Mucosa of descending colon (tissue), 3 donors: Measurements from ENCODE around the gene SNX22. TPM values are rescaled to one million over a fixed set of nuclear protein-coding genes. Genes with fewer than 3 reads are reported as not detected.

ENCODE experiments used
- ATAC-seq: fragments of 200-7000 bp; cut with Tn5 transposase; one replicate; pipeline ENCODE4 v1.9.1; 2020; ENCODE audit warnings: mild to moderate bottlenecking, moderate library complexity
- DNase-seq, 3 donors: peaks; one replicate each; pipeline ENCODE4 v3.0.0-alpha.2; 2020
- H3K36me3 ChIP-seq: fragments of 200-600 bp; one replicate; pipeline ENCODE4 v1.8.0; 2021; ENCODE audit warnings: low read depth, mild to moderate bottlenecking
- H3K4me1 ChIP-seq: fragments of 200-600 bp; one replicate; pipeline ENCODE4 v1.8.0; 2021; ENCODE audit warnings: low read depth, mild to moderate bottlenecking
- H3K4me3 ChIP-seq: fragments of 200-600 bp; one replicate; pipeline ENCODE4 v1.8.0; 2021; ENCODE audit warnings: mild to moderate bottlenecking
- H3K9me3 ChIP-seq: fragments of 200-600 bp; one replicate; pipeline ENCODE4 v1.8.0; 2021; ENCODE audit warnings: mild to moderate bottlenecking
- intact Hi-C, 2 donors: fragments of 100-400 bp; cut with DNase I in 1 of 2; cut with micrococcal nuclease in 1 of 2; formaldehyde crosslinking; loops; one replicate each; pipeline versions ENCODE4 v1.11.0 to v1.11.1; 2022; cut with DNase I, micrococcal nuclease
- total RNA-seq, 3 donors: library from RNA; stranded (reverse); fragmentation: NEBNext Ultra II Directional in 2 of 3; extraction: Animal tissue kit (Norgen Biotek cat#: 25700) in 2 of 3; gene quantifications; one replicate each; pipeline versions ENCODE4 v1.2.1 to v1.2.4, GENCODE V29; 2021 to 2023
- TF ChIP-seq, protein P1 (sequence below): fragments of 200-600 bp; IDR thresholded peaks from one replicate; pipeline ENCODE4 v1.8.0; 2022; ENCODE audit warnings: antibody characterized with exemption, mild to moderate bottlenecking
- donor health status: DM: no; HTN: no; CAD: no; lungs with moderate emphysema.
- donor health status: DM: no; HTN: no; CAD: no.
- donor health status: DM: no; HTN: yes; CAD: no.

Gene SNX22
- total RNA-seq, 3 donors from 2014 or later = 0.29 to 0.35 (median 0.29) TPM

DNA sequence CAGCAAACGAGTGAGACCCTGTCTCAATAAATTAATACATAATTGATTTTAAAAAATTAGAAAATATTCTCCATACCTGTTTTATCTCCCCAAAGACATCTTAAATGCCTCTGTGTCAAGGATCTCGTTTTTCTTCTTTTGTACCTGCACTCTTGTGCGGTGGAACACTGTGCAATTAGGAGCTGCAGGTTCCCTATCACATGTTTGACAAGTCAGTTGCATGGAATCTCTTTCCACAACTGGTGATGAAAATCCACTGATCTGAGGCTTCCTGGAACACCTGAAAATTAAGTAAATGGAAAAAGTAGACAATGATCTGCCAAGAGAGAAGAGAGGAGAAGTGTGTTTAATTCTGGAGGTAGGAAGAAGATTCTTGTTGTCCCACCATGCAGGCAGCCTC is 3.0 kb upstream of the SNX22 start:
- no peaks in the 10 kb centered on the region for H3K36me3 ChIP-seq
- peaks cover 24% of the 10 kb centered on the region for H3K4me1 ChIP-seq
- ATAC-seq = no peak
- intact Hi-C loops = no loop called here
- TF ChIP-seq, protein P1, sequence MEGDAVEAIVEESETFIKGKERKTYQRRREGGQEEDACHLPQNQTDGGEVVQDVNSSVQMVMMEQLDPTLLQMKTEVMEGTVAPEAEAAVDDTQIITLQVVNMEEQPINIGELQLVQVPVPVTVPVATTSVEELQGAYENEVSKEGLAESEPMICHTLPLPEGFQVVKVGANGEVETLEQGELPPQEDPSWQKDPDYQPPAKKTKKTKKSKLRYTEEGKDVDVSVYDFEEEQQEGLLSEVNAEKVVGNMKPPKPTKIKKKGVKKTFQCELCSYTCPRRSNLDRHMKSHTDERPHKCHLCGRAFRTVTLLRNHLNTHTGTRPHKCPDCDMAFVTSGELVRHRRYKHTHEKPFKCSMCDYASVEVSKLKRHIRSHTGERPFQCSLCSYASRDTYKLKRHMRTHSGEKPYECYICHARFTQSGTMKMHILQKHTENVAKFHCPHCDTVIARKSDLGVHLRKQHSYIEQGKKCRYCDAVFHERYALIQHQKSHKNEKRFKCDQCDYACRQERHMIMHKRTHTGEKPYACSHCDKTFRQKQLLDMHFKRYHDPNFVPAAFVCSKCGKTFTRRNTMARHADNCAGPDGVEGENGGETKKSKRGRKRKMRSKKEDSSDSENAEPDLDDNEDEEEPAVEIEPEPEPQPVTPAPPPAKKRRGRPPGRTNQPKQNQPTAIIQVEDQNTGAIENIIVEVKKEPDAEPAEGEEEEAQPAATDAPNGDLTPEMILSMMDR = no peak
- no peaks in the 10 kb centered on the region for H3K9me3 ChIP-seq
- DNase-seq = no peak
- no peak overlapping the region for H3K4me3 ChIP-seq

DNA sequence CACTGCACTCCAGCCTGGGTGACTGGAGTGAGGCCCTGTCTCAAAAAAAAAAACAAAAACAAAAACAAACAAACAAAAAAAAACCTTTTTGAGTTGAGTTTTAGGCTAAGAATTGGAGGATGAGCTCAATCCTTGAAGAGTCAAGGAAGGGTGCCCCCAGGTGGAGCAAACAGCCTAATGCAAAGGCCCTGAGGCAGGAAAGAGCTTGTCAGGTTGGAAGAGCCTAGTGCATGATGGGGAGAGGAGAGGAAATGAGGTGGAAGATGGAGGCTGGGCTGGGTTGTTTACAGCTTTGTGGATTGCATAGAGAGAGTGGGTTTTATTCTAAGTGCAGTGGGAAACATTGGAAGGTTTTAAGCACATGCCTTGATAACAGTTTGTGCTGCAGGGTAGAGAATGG is 2.1 kb upstream of the SNX22 start:
- Histone ChIP-seq H3K4me1 (peaks cover 24% of the 10 kb centered on the region), H3K9me3 (no peaks in the 10 kb centered on the region), H3K36me3 (no peaks in the 10 kb centered on the region), H3K4me3 (no peak overlapping the region)
- ATAC-seq = no peak
- TF ChIP-seq, protein P1 = no peak
- intact Hi-C loops = no loop called here
- no peak for DNase-seq

DNA sequence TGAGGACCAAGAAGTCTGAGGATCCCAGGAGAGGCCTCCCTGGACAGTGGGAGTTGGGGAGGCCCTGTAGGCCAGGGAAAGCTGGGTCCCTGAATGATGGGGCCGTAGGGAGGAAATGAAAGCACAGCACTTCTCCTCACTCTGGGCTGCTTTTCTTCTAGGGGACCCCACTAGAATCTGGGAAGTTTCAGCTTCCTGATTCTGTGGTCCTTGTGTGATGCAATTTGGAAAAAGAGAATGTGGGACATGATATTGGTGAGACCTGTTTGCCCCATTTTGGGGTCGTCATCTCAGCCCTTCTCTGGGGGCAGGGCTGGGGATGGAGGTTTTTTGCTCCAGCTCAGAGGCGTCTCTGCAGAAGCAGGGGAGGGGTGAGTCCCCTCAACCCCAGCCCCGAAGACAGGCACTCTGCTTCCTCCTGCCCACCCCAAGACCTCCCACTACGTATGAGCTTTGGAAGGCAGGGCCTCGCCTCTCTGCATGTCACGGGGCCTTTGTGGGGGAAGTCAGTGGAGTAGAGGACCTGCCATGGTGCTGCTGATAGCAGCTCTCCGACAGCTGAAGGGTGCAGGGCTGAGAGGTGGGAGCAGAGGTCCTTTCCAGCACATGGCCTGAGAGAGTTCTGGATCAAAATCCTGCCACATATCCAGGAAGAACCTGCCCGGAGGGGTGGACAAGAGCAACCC is 1.5 kb upstream of the SNX22 start:
- DNase-seq (no peak), ATAC-seq (no peak)
- TF ChIP-seq, protein P1 = no peak
- Histone ChIP-seq H3K4me1 (peaks cover 24% of the 10 kb centered on the region), H3K9me3 (no peaks in the 10 kb centered on the region), H3K36me3 (no peaks in the 10 kb centered on the region), H3K4me3 (no peak overlapping the region)
- intact Hi-C loops = no loop called here

DNA sequence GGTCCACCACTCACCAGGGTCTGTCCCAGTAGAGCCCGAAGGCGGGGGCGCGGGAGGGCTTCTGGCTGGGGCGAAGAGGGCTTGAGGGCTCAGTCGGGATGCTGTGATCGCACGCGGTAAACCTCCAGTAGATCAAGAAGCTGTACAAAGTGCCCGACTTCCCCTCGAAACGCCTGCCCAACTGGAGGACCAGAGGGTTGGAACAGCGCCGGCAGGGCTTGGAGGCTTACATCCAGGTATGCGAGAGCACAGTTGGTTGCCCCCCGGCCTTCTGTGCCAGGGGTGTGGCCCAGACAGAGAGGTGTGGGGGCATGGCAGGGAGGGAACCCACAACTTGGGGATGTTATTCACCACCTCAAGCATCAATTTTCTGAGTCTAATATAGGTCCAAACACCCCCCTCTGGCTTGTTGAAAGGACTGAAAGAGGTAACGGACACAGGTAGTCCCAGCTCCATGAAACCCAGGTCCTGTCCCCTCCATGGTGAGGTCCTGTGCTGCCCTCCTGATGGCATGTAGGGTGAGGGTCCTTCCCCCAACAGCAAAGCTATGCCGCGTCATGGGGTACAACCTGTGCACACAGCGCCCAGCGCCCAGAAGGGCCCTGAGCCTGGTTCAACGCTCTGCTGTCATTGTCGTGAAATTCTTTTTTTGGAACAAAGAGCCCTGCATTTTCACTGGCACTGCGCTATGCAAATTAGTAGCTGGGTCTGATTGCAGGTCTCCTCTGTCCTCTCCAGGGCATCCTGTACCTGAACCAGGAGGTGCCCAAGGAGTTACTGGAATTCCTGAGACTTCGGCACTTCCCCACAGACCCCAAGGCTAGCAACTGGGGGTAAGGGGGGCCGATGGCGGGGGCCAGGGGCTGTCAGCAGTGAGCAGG is 1.2 kb downstream of the SNX22 start:
- Histone ChIP-seq H3K9me3 (no peaks in the 10 kb centered on the region), H3K36me3 (peaks cover 7% of the 10 kb centered on the region), H3K4me3 (no peak overlapping the region), H3K4me1 (peaks cover 24% of the 10 kb centered on the region)
- DNase-seq = peak in 2 of 3 donors; percentile 19 to 44
- TF ChIP-seq, protein P1 = no peak
- peak; percentile 3 for ATAC-seq
- intact Hi-C loops = no loop called here

DNA sequence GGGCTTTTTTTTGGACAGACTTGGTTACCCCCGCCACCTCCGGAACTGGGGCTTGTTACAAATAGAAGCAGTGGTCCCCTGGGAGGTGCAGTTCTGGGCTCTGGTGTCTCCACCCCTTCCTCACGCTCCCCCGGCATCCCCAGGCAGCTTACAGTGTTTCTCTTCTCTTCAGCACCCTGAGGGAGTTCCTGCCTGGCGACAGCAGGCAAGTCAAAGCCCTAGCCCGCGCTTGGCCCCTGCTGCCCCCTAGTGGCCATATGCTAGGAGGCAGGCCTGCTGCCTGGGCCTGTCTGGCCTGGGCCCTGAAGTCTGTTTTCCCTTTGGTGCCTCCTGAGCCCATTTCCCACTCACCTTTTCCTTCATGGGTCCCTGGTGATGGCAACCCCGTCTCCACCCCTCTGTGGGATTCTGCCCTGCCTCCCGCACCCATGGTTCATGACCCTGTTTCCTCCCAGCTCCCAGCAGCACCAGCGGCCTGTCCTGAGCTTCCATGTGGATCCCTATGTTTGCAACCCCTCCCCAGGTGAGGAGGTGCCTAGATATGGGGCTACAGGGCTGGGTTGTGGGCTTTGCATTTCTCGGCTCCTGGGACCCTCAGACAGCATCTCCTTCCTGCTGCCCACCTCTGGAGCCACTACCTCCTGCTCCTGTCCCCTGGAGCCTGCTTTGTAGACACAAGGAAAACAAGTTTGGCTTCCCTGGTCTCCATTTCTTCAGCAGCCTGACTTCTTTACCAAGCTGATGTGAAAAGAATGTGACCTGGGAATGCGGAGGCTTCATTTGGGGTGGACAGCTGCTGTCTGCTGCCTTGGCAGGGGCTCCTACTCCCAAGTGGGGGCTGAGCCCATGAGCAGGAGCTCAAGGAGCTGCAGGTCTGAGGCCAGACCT is 2.2 kb downstream of the SNX22 start:
- DNase-seq (peak; percentile 92 to 94 (median 94)), ATAC-seq (peak; percentile 90)
- H3K9me3 ChIP-seq = no peaks in the 10 kb centered on the region
- no peak overlapping the region for H3K4me3 ChIP-seq
- TF ChIP-seq, protein P1 = peak; percentile 98
- H3K36me3 ChIP-seq = peaks cover 7% of the 10 kb centered on the region
- intact Hi-C loops = no loop called here
- peaks cover 24% of the 10 kb centered on the region for H3K4me1 ChIP-seq
